HG02973 (cell line): ENCODE measurements around the gene MRPL48.

Experiments used
- ATAC-seq: cut with Tn5 transposase; IDR thresholded peaks from one replicate; pipeline ENCODE4 v1.9.1; 2021; ENCODE audit warnings: moderate library complexity; ENCODE audit not compliant: unreplicated experiment

MRPL48 gene

DNA sequence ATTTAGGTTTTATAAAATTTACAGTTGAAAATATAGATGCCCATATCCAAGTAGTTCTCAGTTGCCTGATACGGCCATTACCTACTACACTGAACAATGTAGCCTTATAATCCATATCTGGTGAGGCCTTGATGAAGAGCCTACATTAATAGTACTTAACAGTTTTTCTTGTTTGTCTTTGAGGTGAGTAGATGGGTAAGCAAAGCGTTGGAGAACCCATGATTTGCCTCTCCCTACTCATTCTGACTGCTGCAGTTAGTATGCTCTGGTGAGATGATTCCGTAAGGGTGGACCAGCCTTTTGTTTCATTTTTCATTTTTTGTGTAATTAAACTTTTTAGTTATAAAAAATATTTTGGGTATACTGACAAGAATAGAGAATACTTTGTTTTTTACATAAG lies 100.6 kb downstream of the MRPL48 start:
- ATAC-seq = no peak

DNA sequence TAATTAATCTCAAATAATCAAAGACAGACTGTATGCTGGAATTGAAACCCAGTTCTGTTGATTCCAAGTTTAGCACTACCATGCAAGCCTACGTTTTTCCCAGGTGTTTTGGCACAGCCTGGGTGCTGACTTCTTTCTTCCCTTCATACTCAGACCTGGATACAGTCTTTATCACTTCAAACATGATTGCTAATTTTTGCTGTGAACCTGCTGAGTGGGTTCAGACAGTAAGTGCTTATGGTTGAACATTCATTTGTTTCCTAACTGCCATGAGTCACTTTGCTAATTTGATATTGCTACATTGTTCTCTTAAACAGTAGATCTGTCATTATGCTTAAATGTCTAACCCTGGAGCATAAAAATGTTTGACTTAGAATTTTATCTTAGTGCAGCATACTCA lies 101.3 kb downstream of the MRPL48 start:
- no peak for ATAC-seq

DNA sequence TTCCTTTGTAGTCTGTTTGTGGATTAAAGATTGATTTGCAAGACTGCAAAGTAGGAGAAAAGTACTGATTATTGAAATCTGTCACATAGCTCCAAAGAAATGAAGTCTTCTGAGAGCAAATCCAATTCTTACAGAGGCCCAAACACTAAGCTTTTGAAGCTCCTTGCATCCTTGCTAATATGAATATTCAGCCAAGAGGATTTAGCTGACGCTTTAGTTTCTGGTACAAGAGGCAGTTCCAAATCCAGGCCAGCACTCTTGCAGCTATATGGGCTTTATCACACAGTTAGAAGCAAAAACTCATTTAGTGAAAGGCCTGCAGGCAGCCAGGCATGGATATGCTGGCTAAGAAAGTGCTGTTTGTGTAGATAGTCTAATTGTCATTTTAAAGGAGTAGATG lies 101.9 kb downstream of the MRPL48 start:
- ATAC-seq = no peak

DNA sequence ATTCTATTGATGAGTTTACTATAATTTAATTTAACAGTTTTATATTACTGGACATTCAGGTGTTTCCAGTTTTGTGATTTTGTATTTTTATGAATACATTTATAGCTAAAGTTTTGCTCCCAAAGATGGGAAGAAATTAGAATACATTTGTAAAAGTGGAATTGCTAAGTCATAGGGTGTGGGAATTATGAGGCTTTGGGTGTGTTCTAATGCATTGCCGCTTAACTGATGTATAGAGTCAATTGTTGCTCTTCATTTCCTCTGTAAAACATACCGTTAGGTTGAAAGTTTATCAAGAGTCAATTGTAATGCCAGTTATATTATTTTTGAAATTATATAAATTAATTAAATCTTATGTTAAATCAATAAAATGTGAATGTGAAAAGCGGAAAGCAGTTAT lies 105.4 kb downstream of the MRPL48 start:
- no peak for ATAC-seq

DNA sequence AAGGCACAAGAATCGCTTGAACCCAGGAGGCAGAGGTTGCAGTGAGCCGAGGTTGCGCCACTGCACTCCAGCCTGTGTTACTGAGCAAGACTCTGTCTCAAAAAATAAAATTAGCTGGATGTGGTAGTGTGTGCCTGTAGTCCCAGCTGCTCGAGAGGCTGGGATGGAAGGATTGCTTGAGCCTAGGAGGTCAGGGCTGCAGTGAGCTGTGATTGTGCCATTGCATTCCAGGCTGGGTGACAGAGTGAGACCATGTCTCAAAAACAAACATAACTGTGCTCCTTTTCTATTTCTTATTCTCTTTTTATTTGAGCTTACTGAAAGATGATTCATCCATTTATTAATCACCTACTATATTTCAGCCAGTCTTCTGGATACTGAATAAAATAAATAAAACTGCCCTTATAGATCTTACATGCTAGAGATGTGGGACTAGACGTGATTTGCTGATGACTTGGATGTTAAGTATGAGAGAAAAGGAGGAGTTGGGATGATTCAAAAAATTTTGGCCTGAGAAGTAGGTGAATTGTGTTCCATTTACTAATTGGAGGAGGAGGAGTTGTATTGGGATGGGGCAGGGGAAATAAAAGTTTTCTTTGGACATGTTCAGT lies 107.2 kb downstream of the MRPL48 start:
- ATAC-seq = no peak

DNA sequence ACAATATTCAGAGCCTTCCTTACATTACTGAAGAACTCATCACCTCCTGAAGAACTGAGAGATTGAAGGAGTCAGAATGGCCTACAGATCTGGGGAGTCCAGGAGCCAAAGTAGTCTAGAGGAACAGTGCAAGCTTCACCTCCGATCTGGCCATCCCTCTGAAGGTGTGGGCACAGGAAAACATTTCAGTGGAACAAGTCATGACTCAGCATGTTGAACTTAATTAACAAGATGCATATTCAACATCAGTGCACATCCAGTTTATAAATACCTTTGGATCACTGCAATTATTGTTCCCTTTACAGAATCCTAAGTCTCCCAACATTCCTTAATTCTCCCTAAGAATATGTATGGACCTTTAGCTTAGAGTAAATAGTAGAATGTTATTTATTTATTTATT lies 114.6 kb downstream of the MRPL48 start:
- ATAC-seq = no peak

DNA sequence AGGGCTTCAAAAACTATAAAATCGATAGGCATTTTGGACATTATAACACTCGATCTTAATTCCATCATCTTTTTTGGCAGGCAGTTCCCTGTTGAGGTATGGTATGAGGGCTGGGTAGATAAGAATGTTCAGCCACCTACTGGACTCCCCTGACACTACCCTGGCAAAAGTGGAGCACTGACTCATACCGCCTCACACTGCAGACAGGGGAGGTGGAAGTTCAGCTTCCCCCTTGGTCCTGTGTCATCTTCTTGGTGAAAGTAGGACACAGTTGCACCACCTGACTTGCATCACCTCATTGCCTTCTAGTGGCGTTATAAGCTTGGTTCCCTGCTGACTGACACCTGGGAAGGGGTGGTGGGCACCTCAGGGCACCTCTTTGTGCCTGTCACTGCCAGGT lies 119.5 kb downstream of the MRPL48 start:
- no peak for ATAC-seq

DNA sequence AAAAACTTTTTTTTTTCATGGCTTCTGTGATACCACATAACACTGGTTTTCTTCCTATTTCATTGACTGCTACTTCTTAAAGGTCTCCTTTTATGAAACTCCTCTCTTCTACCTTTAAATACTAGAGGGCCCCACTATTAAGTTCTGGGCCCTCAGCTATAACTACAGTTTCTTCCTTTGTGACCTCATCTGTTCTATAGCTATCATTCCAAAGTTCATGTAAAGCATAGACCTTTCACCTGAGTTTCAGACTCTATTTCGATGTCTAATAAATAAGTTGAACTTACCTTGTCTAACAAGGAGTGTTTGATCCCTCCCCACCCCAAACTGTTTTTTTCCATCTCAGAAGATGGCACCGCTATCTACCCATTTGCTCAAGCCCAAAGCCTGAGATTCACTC lies 124.4 kb downstream of the MRPL48 start:
- ATAC-seq = no peak

DNA sequence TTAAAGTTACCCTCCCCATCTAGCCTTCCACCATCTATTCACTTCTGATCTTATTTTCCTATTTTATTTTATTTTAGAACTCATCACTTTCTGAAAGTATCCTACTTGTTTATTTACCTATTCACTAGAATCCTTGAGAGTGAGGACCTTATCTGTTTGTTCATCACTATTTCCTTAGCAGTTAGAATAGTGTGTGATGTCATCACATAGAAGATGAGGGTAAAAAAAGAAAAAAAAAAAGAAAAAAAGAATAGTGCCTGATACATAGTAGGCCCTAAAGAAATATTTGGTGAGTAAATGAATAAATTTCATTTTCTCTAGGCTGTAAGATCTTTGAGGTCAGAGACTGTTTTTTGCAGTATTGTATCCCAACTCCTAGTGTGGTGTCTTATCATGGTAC lies 125.8 kb downstream of the MRPL48 start:
- no peak for ATAC-seq

DNA sequence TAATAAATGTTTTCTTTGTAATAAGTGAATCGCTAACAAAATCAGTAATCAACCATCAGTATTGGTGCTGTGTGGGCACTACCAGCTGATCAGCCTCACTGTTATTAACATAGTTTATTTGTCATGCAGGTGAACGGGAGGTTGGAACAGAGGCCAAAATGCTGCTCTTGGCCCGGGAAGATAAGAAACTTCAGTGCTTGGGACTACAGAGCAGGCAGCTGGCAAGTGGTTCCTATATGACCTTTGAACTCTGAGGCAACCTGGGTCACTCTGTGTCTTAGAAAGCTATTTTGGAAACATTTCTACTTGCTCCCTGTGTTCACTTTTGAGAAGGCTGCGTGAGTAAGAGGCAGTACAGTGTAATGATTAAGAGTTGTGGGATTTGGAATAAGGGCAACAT lies 126.6 kb downstream of the MRPL48 start:
- no peak for ATAC-seq
